HG03064 (cell line): Measurements from ENCODE around the gene RAB44.
"Not testable (repeated sequence)": the region's sequence is repeated elsewhere in the genome, so short reads cannot be mapped to it uniquely, and the experiment has no call there.

Source experiments
- ATAC-seq: cut with Tn5 transposase; IDR thresholded peaks from one replicate; pipeline ENCODE4 v1.9.1; 2021; ENCODE audit warnings: low read depth; ENCODE audit not compliant: unreplicated experiment

Gene RAB44

GRCh38 chr6:36703982-36704381 lies 6.4 kb downstream of the RAB44 start:
- ATAC-seq: no peak

DNA sequence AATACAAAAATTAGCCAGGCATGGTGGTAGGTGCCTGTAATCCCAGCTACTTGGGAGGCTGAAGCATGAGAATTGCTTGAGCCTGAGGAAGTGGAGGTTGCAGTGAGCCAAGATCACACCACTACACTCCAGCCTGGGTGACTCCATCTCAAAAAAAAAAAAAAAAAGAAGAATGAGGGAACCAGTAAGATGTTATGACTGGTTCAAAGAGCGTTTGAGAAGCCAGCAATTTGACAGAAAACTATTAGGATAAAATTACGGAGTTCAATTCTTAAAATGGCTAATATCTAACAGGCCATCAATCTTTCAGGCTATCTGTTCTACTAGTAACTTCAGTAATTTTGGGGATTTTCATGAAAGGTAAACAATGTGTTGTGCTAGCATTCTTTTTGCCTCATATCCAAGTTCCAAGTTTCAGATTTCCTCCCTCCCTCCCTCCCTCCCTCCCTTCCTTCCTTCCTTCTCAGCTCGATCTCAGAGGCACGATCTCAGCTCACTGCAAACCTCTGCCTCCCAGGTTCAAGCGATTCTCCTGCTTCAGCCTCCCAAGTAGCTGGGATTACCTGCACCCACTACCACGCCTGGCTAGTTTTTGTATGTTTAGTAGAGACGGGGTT lies 7.4 kb downstream of the RAB44 start:
- ATAC-seq: not testable (repeated sequence)

GRCh38 chr6:36706339-36706738 lies 8.7 kb downstream of the RAB44 start:
- ATAC-seq: no peak

DNA sequence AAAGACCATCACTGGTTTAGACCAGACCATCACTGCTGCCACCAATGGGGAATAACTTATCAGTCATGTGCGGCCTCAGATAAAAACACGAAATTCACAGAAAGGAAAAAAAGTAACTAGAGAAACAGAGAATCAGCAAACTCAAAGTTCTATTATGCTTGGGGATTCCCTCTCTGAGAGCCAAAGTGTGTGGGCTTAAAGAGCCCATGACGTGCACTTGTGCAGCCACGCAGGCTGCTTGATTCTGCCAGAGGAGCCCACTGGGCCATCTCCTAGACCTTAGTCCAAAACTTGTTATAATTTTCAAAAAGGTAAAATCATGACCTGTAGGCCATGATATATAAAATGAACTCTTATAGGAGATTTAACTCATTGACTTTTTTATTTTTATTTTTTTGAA lies 15.2 kb downstream of the RAB44 start:
- ATAC-seq: no peak

- no peak for ATAC-seq
These were observed 16.2 kb downstream of the RAB44 start for GRCh38 chr6:36713846-36714245.

DNA sequence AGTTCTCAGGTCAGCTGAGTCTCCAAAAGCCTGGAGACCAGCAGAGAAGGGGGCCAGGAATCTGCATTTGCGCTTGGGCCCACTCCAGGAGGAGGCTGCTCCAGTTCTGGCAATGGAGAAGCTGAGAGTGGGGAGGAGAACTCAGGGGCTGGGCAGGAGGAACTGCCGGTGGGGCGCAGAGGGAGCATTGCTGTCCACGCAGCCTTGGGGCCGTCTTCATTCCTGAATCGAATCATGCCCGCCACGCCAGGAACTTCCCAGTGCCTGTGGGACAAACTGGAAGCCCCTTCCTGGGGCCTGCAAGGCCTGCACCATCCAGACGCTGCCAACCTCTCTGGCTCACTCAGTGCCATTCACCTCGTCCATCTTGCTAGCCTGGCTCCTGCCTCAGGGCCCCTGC lies 16.9 kb downstream of the RAB44 start:
- ATAC-seq: no peak

DNA sequence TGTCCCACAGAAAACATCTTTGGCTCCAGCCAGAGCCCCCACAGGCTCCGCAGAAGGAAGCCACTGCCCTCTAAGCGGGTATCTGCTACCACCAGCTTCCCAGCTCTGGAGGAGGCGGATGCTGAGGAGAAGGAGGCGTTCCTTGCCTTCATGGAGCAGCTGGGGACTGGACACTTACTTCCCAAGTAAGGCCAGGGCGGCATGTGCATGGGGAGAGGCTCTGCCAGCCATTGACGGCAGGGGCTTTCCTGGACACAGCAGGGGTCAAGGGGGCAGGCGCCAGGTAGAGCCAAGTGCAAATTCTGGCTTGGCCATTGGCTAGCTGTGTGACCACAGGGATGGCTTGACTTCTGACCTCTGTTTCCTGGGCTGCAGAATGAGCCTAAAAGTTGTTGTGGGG lies 17.8 kb downstream of the RAB44 start:
- no peak for ATAC-seq

DNA sequence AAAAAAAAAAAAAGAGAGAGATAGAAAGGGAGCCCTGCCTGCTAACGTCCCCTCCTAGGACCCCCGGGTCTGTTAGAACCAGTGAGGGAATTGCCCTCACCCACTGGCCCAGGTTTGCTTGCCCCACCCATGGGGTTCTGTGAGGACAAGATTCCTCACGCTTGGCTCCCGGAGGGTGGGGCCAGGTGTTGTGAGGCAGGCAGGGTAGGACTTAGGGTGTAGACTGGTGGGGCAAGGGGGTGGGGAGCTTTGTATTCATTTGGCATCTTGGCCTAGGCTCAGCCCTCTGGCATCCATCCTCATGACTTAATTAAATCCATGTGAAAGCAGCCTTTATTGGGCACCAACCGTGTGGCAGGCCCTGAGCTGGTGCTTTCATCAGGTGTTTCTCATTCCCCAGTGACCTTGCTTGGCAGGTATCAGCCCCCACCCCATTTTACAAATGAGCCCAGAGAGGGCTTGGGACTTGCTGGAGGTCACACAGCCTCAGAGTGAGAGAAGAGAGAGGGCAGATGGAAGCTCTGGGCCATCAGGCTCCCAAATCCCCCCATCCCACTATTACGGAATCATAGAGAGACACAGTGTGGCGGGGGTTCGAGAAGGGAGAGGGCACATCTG lies 19.0 kb downstream of the RAB44 start:
- ATAC-seq: no peak

- ATAC-seq: no peak
These were observed 19.7 kb downstream of the RAB44 start for GRCh38 chr6:36717231-36717825.

- no peak for ATAC-seq
These were observed 20.4 kb downstream of the RAB44 start for GRCh38 chr6:36717871-36718540.

DNA sequence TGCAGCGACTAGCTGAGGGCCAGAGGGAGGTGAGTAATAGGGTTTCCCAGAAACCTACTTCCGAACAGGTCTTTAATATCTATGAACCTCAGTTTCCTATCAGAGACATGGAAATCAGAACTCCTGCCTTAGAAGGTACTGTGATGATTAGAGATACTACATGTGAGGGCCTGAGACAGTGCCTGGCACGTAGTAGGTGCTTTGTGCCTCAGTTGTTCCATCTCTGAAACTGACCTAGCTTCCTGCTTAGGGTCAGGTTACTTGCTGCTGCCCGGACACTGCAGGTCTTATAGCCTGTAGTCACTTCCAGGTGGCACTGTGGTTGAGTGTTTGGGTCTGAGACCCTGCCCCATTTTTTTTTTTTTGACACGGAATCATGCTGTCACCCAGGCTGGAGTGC lies 20.9 kb downstream of the RAB44 start:
- ATAC-seq: no peak

- ATAC-seq: no peak
These were observed 21.5 kb downstream of the RAB44 start for GRCh38 chr6:36719126-36719525.

DNA sequence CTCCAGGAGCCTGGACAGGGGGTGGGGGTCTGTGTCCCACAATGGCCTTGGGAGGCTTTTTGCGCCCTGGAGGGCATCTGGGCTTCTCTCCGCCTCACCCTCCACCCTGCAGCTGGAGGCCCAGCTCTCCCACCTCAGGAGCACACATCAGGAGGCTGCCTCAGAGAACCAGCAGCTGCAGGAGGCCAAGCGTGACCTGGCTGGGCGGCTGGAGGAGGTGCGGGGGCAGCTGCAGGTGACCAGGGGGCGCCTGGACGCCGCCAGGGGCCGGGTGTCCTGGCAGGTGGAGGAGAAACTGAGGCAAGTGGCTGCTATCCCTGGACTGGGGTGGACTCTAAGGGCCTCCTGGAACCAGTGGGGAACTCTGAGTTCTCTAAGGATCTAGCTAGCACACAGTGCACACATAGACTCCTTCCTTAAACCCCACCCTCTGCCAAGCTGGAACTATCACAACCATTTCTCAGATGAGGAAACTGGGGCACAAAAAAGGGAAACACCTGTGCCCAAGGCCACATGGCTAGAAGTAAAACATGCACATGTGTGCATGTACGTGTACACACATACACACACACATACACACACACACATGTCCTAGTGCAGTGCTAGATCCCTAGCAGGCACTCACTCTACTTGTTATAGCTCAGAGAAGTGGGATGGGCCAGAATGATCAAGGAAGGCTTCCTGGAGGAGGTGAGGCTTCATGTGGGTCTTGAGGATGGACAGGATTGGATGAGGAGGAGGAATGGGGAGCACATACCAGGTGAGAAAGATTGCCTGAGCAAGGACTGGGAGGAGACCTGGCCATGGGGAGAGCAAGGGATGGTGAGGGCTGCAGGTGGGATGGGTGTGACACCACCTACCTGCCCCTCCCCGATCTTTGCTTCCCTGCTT lies 22.9 kb downstream of the RAB44 start:
- no peak for ATAC-seq

DNA sequence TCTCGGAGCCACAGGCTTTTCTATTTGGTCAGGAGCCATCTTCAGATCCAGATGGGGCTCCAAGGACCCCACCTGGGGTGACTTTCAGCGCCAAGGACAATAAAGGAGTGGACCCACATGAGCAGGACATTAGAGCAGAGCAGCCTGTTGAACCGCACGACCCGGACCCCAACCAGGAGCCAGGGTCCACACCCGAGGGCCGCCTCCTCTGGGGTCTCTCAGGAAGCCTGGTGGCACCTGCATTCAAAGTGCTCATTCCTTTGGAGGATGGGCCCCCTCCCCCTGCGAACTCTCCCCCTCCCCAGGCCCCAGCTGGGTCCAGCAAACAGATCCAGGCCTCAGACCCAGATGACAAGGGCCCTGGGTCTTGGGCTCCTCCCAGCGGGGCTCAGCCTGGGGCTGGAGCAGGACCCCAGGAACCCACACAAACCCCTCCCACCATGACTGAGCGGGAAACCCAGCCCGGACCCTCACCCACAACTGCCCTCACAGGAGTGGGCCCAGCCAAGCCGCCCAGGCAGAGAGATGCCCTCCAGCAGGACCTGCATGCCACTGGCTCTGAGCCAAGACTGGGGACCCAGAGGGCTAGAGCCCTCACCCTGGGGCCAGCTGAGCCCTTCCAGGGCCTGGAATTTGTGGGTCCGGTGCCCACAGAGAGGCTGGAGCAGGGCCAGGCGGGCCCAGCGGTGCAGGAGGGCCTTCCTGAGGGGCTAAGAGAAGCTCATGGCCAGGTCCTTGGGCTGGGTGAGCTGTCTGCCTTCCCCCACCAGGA lies 23.9 kb downstream of the RAB44 start:
- ATAC-seq: no peak

DNA sequence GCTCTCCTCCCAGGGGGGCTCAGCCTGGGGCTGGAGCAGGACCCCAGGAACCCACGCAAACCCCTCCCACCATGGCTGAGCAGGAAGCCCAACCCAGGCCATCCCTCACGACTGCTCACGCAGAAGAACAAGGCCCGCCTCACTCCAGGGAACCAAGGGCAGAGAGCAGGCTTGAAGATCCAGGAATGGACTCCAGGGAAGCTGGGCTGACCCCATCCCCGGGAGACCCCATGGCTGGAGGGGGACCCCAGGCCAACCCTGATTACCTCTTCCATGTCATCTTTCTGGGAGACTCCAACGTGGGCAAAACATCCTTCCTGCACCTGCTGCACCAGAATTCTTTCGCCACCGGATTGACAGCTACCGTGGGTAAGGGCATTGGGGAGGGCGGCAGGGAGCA lies 24.7 kb downstream of the RAB44 start:
- no peak for ATAC-seq

- ATAC-seq: no peak
These were observed 25.3 kb downstream of the RAB44 start for GRCh38 chr6:36722879-36723278.

GRCh38 chr6:36723992-36724391 lies 26.4 kb downstream of the RAB44 start:
- ATAC-seq: not testable (repeated sequence)

- ATAC-seq: no peak
These were observed 27.1 kb downstream of the RAB44 start for GRCh38 chr6:36724514-36725390.

DNA sequence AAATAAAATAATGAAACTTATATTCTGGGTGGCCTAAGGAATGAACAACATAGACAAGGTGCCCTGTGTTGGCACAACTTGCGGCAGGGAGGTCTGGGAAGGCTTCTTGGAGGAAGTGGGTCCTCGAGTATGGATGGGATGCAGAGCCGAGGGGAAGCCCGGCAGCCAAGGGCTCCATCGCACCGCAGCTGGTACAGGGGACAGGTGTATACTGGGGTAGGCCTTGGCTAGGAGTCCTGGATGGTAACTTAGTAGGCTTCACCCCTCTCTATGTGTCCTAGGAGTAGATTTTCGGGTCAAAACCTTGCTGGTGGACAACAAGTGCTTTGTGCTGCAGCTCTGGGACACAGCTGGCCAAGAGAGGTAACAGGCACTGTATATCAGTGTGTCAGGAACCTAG lies 28.0 kb downstream of the RAB44 start:
- ATAC-seq: no peak
